ENCODE results near the gene PRRC2B.

Gene PRRC2B

DNA sequence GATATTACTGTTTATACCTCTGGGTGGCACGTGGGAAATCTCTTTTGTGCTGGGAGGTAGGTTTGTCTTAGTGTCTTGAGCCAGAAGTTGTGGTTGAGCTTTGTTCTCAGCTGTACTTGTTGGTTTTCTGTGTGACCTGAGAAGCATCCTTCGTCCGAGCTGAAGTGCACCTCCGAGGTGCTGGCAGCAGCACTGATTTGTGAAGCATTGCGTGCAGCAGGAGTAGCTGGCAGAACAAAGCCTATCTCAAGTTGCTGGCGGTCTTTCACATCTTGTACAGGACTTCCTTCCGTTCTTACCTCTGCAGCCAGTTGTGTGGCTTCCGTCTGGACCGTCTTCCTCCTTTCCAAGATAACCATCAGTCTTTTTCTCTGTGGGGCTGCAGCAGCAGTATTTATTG is 4.3 kb downstream of the PRRC2B start:
- DNase-seq (ENCODE audit: insufficient read length, low spot score): peak; percentile 39
- TF ChIP-seq POLR2AphosphoS5 (IDR thresholded peaks at IDR 0.05; ENCODE audit: low read depth, low read length): no peak
- TF ChIP-seq SPI1 (IDR thresholded peaks at IDR 0.05; ENCODE audit: low read depth, low read length): peak; percentile 50; the same call in 1 of the 2 replicates
- 0 out of 2 replicates have a peak, but pooled peaks have one; percentile 22 for TF ChIP-seq POLR2A (IDR thresholded peaks at IDR 0.05; ENCODE audit: low read depth, low read length)
- FAIRE-seq: peak; percentile 91

DNA sequence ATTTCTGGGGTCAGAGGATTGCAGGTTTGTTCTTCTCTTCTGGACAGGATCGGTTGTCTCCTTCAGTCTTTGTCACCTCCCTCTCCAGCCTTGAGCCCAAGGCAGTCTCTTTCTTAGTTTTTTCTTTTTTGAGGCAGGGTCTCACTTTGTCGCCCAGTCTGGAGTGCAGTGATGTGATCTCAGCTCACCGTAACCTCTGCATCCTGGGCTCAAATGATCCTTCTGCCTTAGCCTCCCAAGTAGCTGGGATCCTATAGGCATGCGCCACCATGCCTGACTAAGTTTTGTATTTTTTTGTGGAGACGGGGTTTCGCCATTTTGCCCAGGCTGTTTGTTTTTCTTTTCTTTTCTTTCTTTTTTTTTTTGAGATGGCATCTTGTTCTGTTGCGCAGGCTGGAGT is 6.1 kb downstream of the PRRC2B start:
- TF ChIP-seq POU2F2 (IDR thresholded peaks at IDR 0.05; ENCODE audit: low read depth, low read length): no peak
- no peak for TF ChIP-seq PAX5 (IDR thresholded peaks at IDR 0.05; ENCODE audit: insufficient read depth, low read length, severe bottlenecking)
- TF ChIP-seq POLR2AphosphoS5 (IDR thresholded peaks at IDR 0.05; ENCODE audit: low read depth, low read length): no peak
- TF ChIP-seq SPI1 (IDR thresholded peaks at IDR 0.05; ENCODE audit: low read depth, low read length): no peak
- no peak for TF ChIP-seq TAF1 (IDR thresholded peaks at IDR 0.05; ENCODE audit: low read depth, low read length)
- no peak for TF ChIP-seq POLR2A (IDR thresholded peaks at IDR 0.05; ENCODE audit: low read depth, low read length)
- FAIRE-seq: no peak
- DNase-seq (ENCODE audit: insufficient read length, low spot score): no peak

DNA sequence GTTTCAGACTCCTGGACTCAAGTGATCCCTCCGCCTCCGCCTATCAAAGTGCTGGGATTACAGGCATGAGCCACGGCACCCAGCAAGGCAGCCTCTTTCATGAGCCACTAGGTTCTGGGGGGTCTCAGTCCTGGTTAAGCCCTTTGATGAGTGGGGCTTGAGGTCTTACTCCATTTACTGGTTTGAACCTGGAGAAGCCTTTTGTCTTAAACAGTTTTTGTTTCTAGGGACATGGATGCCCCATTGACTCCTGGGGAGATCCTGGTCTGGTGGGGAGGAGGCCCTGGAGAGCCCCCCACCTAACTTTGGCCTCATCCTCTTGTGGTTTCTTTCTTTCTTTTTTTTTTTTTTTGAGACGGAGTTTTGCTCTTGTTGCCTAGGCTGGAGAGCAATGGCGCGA is 6.7 kb downstream of the PRRC2B start:
- TF ChIP-seq PAX5 (IDR thresholded peaks at IDR 0.05; ENCODE audit: insufficient read depth, low read length, severe bottlenecking): no peak
- FAIRE-seq (no peak), DNase-seq (ENCODE audit: insufficient read length, low spot score) (no peak)

DNA sequence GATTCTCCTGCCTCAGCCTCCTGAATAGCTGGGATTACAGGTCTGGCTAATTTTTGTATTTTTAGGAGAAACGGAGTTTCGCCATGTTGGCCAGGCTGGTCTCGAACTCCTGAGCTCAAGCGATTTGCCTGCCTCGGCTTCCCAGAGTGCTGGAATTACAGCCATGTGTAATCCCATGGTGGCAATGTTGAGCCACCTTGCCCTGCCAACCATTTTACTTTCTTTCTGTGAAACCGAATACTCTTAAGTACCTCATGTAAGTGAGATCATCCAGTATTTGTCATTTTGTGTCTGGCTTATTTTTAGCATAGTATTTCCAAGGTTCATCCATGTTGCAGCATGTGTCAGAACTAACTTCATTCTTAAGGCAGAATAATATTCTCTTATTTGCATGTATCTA is 8.2 kb downstream of the PRRC2B start:
- DNase-seq (ENCODE audit: insufficient read length, low spot score): no peak
- TF ChIP-seq TAF1 (IDR thresholded peaks at IDR 0.05; ENCODE audit: low read depth, low read length) (no peak), PAX5 (IDR thresholded peaks at IDR 0.05; ENCODE audit: insufficient read depth, low read length, severe bottlenecking) (no peak), POLR2A (IDR thresholded peaks at IDR 0.05; ENCODE audit: low read depth, low read length) (no peak), POLR2AphosphoS5 (IDR thresholded peaks at IDR 0.05; ENCODE audit: low read depth, low read length) (no peak), POU2F2 (IDR thresholded peaks at IDR 0.05; ENCODE audit: low read depth, low read length) (no peak), SPI1 (IDR thresholded peaks at IDR 0.05; ENCODE audit: low read depth, low read length) (no peak)
- no peak for FAIRE-seq

DNA sequence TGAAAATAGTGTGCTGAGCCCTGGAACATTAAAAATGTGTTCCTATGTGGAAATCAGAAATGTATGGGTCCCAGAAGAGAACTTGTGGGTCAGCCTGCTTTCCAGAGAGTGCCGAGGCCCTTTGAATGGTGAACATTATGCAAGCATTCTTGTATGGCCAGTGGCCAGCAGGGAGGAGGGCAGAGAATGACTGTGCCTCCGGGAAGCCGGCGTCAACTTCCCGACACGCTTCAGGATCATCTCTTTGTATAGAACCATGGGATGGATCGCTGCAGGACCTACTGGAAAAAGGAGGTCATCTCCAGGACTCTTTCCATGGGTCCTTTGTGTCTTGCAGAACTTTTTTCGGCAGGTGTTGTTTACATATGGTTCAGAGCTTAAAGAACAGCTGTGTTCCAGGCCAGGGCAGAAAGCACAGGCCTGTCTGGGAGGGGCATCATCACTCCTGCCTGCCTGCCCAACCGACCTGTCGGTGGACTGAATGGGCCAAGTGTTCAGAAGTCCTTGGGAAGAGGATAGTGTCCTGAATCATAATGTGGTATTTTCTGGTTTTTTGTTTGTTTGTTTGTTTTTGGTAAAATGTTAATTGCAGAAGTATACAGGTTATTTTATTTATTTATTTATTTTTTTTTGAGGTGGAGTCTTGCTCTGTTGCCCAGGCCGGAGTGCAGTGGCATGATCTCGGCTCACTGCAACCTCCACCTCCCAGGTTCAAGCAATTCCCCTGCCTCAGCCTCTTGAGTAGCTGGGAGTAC is 9.0 kb downstream of the PRRC2B start:
- no peak for DNase-seq (ENCODE audit: insufficient read length, low spot score)
- no peak for FAIRE-seq
- TF ChIP-seq SPI1 (IDR thresholded peaks at IDR 0.05; ENCODE audit: low read depth, low read length) (no peak), POLR2A (IDR thresholded peaks at IDR 0.05; ENCODE audit: low read depth, low read length) (no peak), TAF1 (IDR thresholded peaks at IDR 0.05; ENCODE audit: low read depth, low read length) (no peak), PAX5 (IDR thresholded peaks at IDR 0.05; ENCODE audit: insufficient read depth, low read length, severe bottlenecking) (no peak), POU2F2 (IDR thresholded peaks at IDR 0.05; ENCODE audit: low read depth, low read length) (no peak), POLR2AphosphoS5 (IDR thresholded peaks at IDR 0.05; ENCODE audit: low read depth, low read length) (no peak)

DNA sequence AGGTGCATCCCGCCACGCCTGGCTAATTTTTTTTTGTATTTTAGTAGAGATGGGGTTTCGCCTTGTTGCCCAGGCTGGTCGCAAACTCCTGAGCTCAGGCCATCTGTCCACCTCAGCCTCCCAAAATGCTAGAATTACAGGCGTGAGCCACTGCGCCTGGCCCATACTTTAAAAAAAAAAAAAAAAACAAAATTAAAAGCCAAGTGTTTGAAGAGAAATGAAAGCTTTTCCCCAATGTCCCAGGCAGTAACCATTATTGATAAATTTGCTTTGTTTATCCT is 9.5 kb downstream of the PRRC2B start:
- DNase-seq (ENCODE audit: insufficient read length, low spot score) (no peak), FAIRE-seq (no peak)
- TF ChIP-seq TAF1 (IDR thresholded peaks at IDR 0.05; ENCODE audit: low read depth, low read length): no peak
- TF ChIP-seq POLR2AphosphoS5 (IDR thresholded peaks at IDR 0.05; ENCODE audit: low read depth, low read length): no peak
- no peak for TF ChIP-seq POU2F2 (IDR thresholded peaks at IDR 0.05; ENCODE audit: low read depth, low read length)
- no peak for TF ChIP-seq PAX5 (IDR thresholded peaks at IDR 0.05; ENCODE audit: insufficient read depth, low read length, severe bottlenecking)
- no peak for TF ChIP-seq SPI1 (IDR thresholded peaks at IDR 0.05; ENCODE audit: low read depth, low read length)
- TF ChIP-seq POLR2A (IDR thresholded peaks at IDR 0.05; ENCODE audit: low read depth, low read length): no peak

DNA sequence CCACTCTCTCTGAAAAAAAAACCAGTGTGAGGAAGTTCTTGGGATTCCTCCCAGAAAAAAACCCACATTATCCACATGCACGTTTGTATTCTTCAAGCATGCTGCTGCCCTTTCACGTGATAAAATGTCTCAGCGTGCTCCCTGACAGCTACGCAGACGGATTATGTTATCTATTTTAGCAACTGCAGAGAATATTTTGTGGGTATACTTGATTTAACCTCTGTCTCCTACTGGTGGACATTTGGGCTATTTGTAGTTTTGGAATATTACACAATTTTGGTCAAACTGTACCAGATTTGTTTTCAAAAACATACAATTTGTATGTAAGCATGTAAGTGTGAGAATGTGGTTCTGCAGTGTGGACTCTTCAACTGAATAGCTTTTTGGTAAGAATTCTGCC is 10.7 kb downstream of the PRRC2B start:
- DNase-seq (ENCODE audit: insufficient read length, low spot score) (no peak), FAIRE-seq (no peak)
- TF ChIP-seq POLR2AphosphoS5 (IDR thresholded peaks at IDR 0.05; ENCODE audit: low read depth, low read length): no peak
- TF ChIP-seq POU2F2 (IDR thresholded peaks at IDR 0.05; ENCODE audit: low read depth, low read length): no peak
- no peak for TF ChIP-seq POLR2A (IDR thresholded peaks at IDR 0.05; ENCODE audit: low read depth, low read length)
- TF ChIP-seq PAX5 (IDR thresholded peaks at IDR 0.05; ENCODE audit: insufficient read depth, low read length, severe bottlenecking): no peak
- TF ChIP-seq TAF1 (IDR thresholded peaks at IDR 0.05; ENCODE audit: low read depth, low read length): no peak
- no peak for TF ChIP-seq SPI1 (IDR thresholded peaks at IDR 0.05; ENCODE audit: low read depth, low read length)

DNA sequence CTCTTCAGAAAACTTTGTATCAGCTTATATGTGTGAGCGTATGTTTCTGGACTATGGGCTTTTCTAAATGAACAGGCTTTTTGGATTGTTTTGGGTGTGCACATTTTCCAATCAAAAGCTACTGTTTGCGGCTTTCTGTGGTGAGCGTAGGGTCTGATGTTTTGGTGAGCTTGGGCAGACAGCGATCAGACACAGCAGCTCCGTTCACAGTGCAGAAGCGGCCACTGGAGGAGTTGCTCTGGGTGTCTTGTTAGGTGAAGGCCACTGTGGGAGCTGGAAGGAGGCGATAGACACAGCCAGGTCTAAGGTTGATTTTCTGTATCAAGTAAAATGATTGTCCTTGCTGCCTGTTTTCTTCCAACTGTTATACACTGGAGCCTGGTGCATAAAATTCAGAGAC is 11.1 kb downstream of the PRRC2B start:
- no peak for DNase-seq (ENCODE audit: insufficient read length, low spot score)
- no peak for FAIRE-seq

DNA sequence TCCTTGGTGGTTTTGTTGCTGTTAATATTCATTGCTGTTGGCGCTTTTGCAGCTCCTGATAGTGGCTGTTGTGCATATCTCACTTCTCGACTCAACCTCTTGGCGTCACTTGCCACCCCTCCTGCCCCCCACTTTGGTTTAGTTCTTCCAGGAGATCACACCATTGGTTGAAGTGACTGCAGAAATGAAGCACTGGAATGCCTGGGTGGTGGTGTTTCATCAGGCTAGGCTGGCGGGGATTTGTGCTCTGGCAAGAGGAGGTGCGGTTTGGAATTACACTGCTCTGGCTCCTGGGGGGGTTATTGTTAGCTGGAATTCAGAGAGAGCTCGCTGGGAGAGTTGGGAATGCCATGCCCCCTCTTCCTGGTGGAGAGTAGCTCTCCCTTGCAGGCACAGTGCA is 11.5 kb downstream of the PRRC2B start:
- DNase-seq (ENCODE audit: insufficient read length, low spot score): no peak
- TF ChIP-seq PAX5 (IDR thresholded peaks at IDR 0.05; ENCODE audit: insufficient read depth, low read length, severe bottlenecking) (no peak), POLR2AphosphoS5 (IDR thresholded peaks at IDR 0.05; ENCODE audit: low read depth, low read length) (no peak), SPI1 (IDR thresholded peaks at IDR 0.05; ENCODE audit: low read depth, low read length) (no peak), POU2F2 (IDR thresholded peaks at IDR 0.05; ENCODE audit: low read depth, low read length) (no peak), POLR2A (IDR thresholded peaks at IDR 0.05; ENCODE audit: low read depth, low read length) (no peak), TAF1 (IDR thresholded peaks at IDR 0.05; ENCODE audit: low read depth, low read length) (no peak)
- FAIRE-seq: no peak

More for the DNA sequence above, 11.1 kb downstream of the PRRC2B start:
- TF ChIP-seq POLR2AphosphoS5 (IDR thresholded peaks at IDR 0.05; ENCODE audit: low read depth, low read length) (no peak), PAX5 (IDR thresholded peaks at IDR 0.05; ENCODE audit: insufficient read depth, low read length, severe bottlenecking) (no peak), POU2F2 (IDR thresholded peaks at IDR 0.05; ENCODE audit: low read depth, low read length) (no peak), SPI1 (IDR thresholded peaks at IDR 0.05; ENCODE audit: low read depth, low read length) (no peak), TAF1 (IDR thresholded peaks at IDR 0.05; ENCODE audit: low read depth, low read length) (no peak), POLR2A (IDR thresholded peaks at IDR 0.05; ENCODE audit: low read depth, low read length) (no peak)

DNA sequence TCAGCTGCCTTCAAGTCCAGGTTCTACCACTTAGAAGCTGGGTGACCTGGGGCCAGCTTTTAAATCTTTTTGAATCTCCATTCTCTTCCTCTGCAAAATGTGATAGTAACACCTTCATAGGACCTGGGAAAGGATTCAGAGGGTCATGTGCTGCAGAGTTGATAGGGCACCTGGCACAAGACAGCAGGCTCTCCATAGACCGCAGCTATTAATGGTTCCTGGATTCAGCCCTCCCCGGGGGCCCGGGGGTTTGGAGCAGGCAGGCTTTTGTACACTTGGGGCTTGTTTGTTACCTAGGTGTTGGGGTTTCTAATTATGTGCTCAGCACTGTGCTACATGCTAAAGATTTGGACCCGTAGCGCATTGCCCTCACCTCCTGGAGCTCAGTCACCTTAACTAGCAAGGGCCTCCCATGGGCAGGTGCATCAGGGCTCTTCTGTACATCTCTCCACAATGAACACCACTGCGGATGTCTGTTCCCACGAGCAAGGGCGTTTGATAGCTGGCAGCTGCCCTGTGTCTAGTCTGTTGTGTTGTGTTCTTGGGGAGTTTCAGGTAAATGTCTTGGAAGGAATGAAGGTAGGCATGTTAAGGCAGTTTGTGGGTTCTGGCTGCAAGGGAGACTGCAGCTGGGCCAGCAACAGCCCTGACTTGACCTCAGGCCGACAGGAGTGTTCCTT is 12.1 kb downstream of the PRRC2B start:
- FAIRE-seq (no peak), DNase-seq (ENCODE audit: insufficient read length, low spot score) (no peak)
- TF ChIP-seq POU2F2 (IDR thresholded peaks at IDR 0.05; ENCODE audit: low read depth, low read length): no peak

Measured in GM12891 (cell line).